ENCODE results near the gene CSTF1.

The CSTF1 gene

GRCh38 chr20:56424931-56425330, 32.5 kb downstream of the CSTF1 start:
- no peaks in the 10 kb centered on the region for H3K27me3 ChIP-seq

GRCh38 chr20:56426026-56426425, 33.6 kb downstream of the CSTF1 start:
- Histone ChIP-seq H3K27ac (no peak overlapping the region), H3K9me3 (no peaks in the 10 kb centered on the region), H3K36me3 (no peaks in the 10 kb centered on the region), H3K4me3 (no peak overlapping the region), H3K27me3 (no peaks in the 10 kb centered on the region), H3K4me1 (no peaks in the 10 kb centered on the region)
- no peak for TF ChIP-seq CTCF (IDR thresholded peaks at IDR 0.05)
- DNase-seq = no peak
- intact Hi-C loops (cut with DNase I; ENCODE audit: low total_unique reads) = no loop called here

More at GRCh38 chr20:56424931-56425330, 32.5 kb downstream of the CSTF1 start:
- peak in 1 of 2 donors; percentile 15 for DNase-seq
- no peak overlapping the region for H3K4me3 ChIP-seq
- no peaks in the 10 kb centered on the region for H3K9me3 ChIP-seq
- no peak for TF ChIP-seq CTCF (IDR thresholded peaks at IDR 0.05)
- H3K36me3 ChIP-seq = no peaks in the 10 kb centered on the region
- no peak overlapping the region for H3K27ac ChIP-seq
- intact Hi-C loops (cut with DNase I; ENCODE audit: low total_unique reads) = no loop called here
- H3K4me1 ChIP-seq = no peaks in the 10 kb centered on the region

- intact Hi-C loops (cut with DNase I; ENCODE audit: low total_unique reads) = no loop called here
- DNase-seq = no peak
- Histone ChIP-seq H3K4me3 (no peak overlapping the region), H3K27ac (no peak overlapping the region), H3K4me1 (no peaks in the 10 kb centered on the region), H3K9me3 (no peaks in the 10 kb centered on the region), H3K27me3 (no peaks in the 10 kb centered on the region), H3K36me3 (no peaks in the 10 kb centered on the region)
- no peak for TF ChIP-seq CTCF (IDR thresholded peaks at IDR 0.05)
Measured at GRCh38 chr20:56426926-56427325, 34.5 kb downstream of the CSTF1 start.

- no peak for TF ChIP-seq CTCF (IDR thresholded peaks at IDR 0.05)
- Histone ChIP-seq H3K4me3 (no peak overlapping the region), H3K4me1 (no peaks in the 10 kb centered on the region), H3K9me3 (no peaks in the 10 kb centered on the region), H3K27ac (no peak overlapping the region), H3K36me3 (no peaks in the 10 kb centered on the region), H3K27me3 (no peaks in the 10 kb centered on the region)
- no peak for DNase-seq
- intact Hi-C loops (cut with DNase I; ENCODE audit: low total_unique reads) = no loop called here
Measured at GRCh38 chr20:56427797-56428196, 35.4 kb downstream of the CSTF1 start.

GRCh38 chr20:56428410-56428809, 36.0 kb downstream of the CSTF1 start:
- H3K36me3 ChIP-seq = no peaks in the 10 kb centered on the region
- DNase-seq = no peak
- TF ChIP-seq CTCF (IDR thresholded peaks at IDR 0.05) = no peak
- no peaks in the 10 kb centered on the region for H3K9me3 ChIP-seq
- no peaks in the 10 kb centered on the region for H3K4me1 ChIP-seq
- no peak overlapping the region for H3K27ac ChIP-seq
- no peaks in the 10 kb centered on the region for H3K27me3 ChIP-seq
- intact Hi-C loops (cut with DNase I; ENCODE audit: low total_unique reads) = no loop called here
- H3K4me3 ChIP-seq = no peak overlapping the region

GRCh38 chr20:56428881-56429280, 36.4 kb downstream of the CSTF1 start:
- DNase-seq = peak in 1 of 2 donors; percentile 48
- Histone ChIP-seq H3K4me1 (no peaks in the 10 kb centered on the region), H3K27me3 (no peaks in the 10 kb centered on the region), H3K36me3 (no peaks in the 10 kb centered on the region), H3K4me3 (no peak overlapping the region), H3K9me3 (no peaks in the 10 kb centered on the region), H3K27ac (no peak overlapping the region)
- no peak for TF ChIP-seq CTCF (IDR thresholded peaks at IDR 0.05)
- intact Hi-C loops (cut with DNase I; ENCODE audit: low total_unique reads) = no loop called here
